Epithelial cell of proximal tubule (primary cell): ENCODE results near the gene GRID1. TPM values are rescaled to one million over a fixed set of nuclear protein-coding genes. Genes with fewer than 3 reads are reported as not detected.

ENCODE experiments used
- DNase-seq: peaks from one replicate; pipeline ENCODE4 v3.0.0-alpha.2; 2011; ENCODE audit warnings: low read depth
- H3K4me3 ChIP-seq: 2 replicates; pipeline ENCODE4 v1.5.1; 2011; ENCODE audit warnings: low read depth, mild to moderate bottlenecking, low read length
- CTCF ChIP-seq: conservative IDR thresholded peaks from 2 replicates; pipeline ENCODE4 v1.5.1; 2012; ENCODE audit warnings: low read depth, mild to moderate bottlenecking, low read length
- total RNA-seq: library from RNA; depleted of rRNA; stranded (reverse); fragments of >200 nt; gene quantifications from 2 replicates; pipeline ENCODE4 v1.2.3, GENCODE V29; 2015

Gene GRID1
- total RNA-seq, 1 donor from 2014 or later: 0.52 TPM

- DNase-seq: no peak
- no peak for TF ChIP-seq CTCF
- H3K4me3 ChIP-seq: no peak overlapping the region
Observed at GRCh38 chr10:86123304-86123703, 243.3 kb downstream of the GRID1 start.

- TF ChIP-seq CTCF: no peak
- DNase-seq: no peak
- no peak overlapping the region for H3K4me3 ChIP-seq
Observed at GRCh38 chr10:86122646-86123045, 243.9 kb downstream of the GRID1 start.

- TF ChIP-seq CTCF: no peak
- no peak for DNase-seq
Observed at GRCh38 chr10:86121200-86121599, 245.4 kb downstream of the GRID1 start.

GRCh38 chr10:86117051-86117450, 249.5 kb downstream of the GRID1 start:
- no peak overlapping the region for H3K4me3 ChIP-seq
- no peak for TF ChIP-seq CTCF
- no peak for DNase-seq

More at GRCh38 chr10:86121200-86121599, 245.4 kb downstream of the GRID1 start:
- no peak overlapping the region for H3K4me3 ChIP-seq

- no peak for DNase-seq
- no peak overlapping the region for H3K4me3 ChIP-seq
- no peak for TF ChIP-seq CTCF
Observed at GRCh38 chr10:86113983-86114382, 252.6 kb downstream of the GRID1 start.

GRCh38 chr10:86113501-86113900, 253.1 kb downstream of the GRID1 start:
- TF ChIP-seq CTCF: no peak
- no peak overlapping the region for H3K4me3 ChIP-seq
- no peak for DNase-seq

GRCh38 chr10:86113044-86113443, 253.6 kb downstream of the GRID1 start:
- TF ChIP-seq CTCF: no peak

More at GRCh38 chr10:86113044-86113443, 253.6 kb downstream of the GRID1 start:
- DNase-seq: no peak
- H3K4me3 ChIP-seq: no peak overlapping the region
